Panc1 (cell line): ENCODE results near the gene GTF2H4. TPM values are rescaled to one million over a fixed set of nuclear protein-coding genes. Genes with fewer than 3 reads are reported as not detected.

Source experiments
- ATAC-seq: fragments of 200-7000 bp; cut with Tn5 transposase; 2 replicates; pipeline ENCODE4 v1.9.1; 2020; ENCODE audit warnings: mild to moderate bottlenecking, moderate library complexity
- BruUV-seq: library from RNA; stranded (reverse); fragments of 400-500 nt; replicated peaks from 2 replicates; lab custom pipeline; 2021; lab: Mats Ljungman, UMichigan
- CTCF ChIA-PET: fragments of 300-600 bp; sonication (Branson Sonifier 250); formaldehyde crosslinking; loops from one replicate; lab custom pipeline; 2022; ENCODE audit warnings: antibody characterized with exemption; lab: Charles Lee
- POLR2A ChIA-PET: fragments of 300-600 bp; sonication (Branson Sonifier 250); formaldehyde crosslinking; loops from one replicate; lab custom pipeline; 2022; ENCODE audit warnings: antibody characterized with exemption; lab: Charles Lee
- DNase-seq: peaks from one replicate; pipeline ENCODE4 v3.0.0-alpha.2; 2010; ENCODE audit warnings: low read depth, low spot score
- H3K27ac ChIP-seq: 2 replicates; pipeline ENCODE4 v1.5.1; 2011; ENCODE audit warnings: mild to moderate bottlenecking, low read length, inconsistent platforms
- H3K27me3 ChIP-seq: fragments of 200-500 bp; sonication (Bioruptor generic); 2 replicates; pipeline ENCODE4 v1.6.0; 2014; ENCODE audit warnings: low read length, inconsistent platforms; ENCODE audit not compliant: control insufficient read depth, insufficient read depth
- H3K36me3 ChIP-seq: fragments of 200-500 bp; sonication (Bioruptor generic); 2 replicates; pipeline ENCODE4 v1.5.1; 2014; ENCODE audit warnings: inconsistent platforms, mild to moderate bottlenecking, low read length, moderate library complexity; ENCODE audit not compliant: control insufficient read depth, insufficient read depth
- H3K4me1 ChIP-seq: 2 replicates; pipeline ENCODE4 v1.5.1; 2011; ENCODE audit warnings: inconsistent platforms, mild to moderate bottlenecking, low read length, moderate library complexity; ENCODE audit not compliant: control insufficient read depth, insufficient read depth
- H3K4me3 ChIP-seq, 2 experiments: 2 replicates each; pipeline ENCODE4 v1.5.1; 2011 to 2012; ENCODE audit warnings: low read depth in 2 of 2, low read length in 2 of 2, mild to moderate bottlenecking in 2 of 2, inconsistent platforms in 1 of 2, moderate library complexity in 1 of 2
- H3K9me3 ChIP-seq: fragments of 200-500 bp; sonication (Bioruptor generic); 2 replicates; pipeline ENCODE4 v1.5.1; 2014; ENCODE audit warnings: low read depth, mild to moderate bottlenecking, inconsistent platforms, low read length, moderate library complexity; ENCODE audit not compliant: control insufficient read depth, insufficient read depth
- CTCF ChIP-seq: fragments of 450-650 bp; IDR thresholded peaks from 2 replicates; pipeline ENCODE4 v1.5.1; 2017; ENCODE audit warnings: mild to moderate bottlenecking
- POLR2AphosphoS5 ChIP-seq: IDR thresholded peaks from 2 replicates; pipeline ENCODE4 v1.6.1; 2012; ENCODE audit warnings: mild to moderate bottlenecking, low read depth, low read length, moderate library complexity
- REST ChIP-seq, 2 experiments: IDR thresholded peaks; 2 replicates each; pipeline ENCODE4 v1.6.1; 2011 to 2012; ENCODE audit warnings: low read depth in 2 of 2, control low read depth in 1 of 2, low read length in 1 of 2, mild to moderate bottlenecking in 1 of 2, moderate library complexity in 1 of 2; ENCODE audit not compliant: insufficient read depth in 1 of 2
- SIN3A ChIP-seq: IDR thresholded peaks from 2 replicates; pipeline ENCODE4 v1.6.1; 2012; ENCODE audit warnings: low read depth, mild to moderate bottlenecking, low read length, moderate library complexity, borderline replicate concordance; ENCODE audit not compliant: insufficient read depth
- TCF7L2 ChIP-seq: IDR thresholded peaks from 2 replicates; pipeline ENCODE4 v1.6.1; 2011; ENCODE audit warnings: mild to moderate bottlenecking, low read depth, low read length, inconsistent platforms
- in situ Hi-C: cut with HindIII; loops from 2 replicates; pipeline ENCODE4 v1.10.0; 2016; ENCODE audit warnings: low sequenced_read_pairs, low pct_unique_long_range_greater_than_20kb
- intact Hi-C: fragments of 100-400 bp; cut with micrococcal nuclease; formaldehyde crosslinking; loops from one replicate; pipeline ENCODE4 v1.10.0; 2022; ENCODE audit not compliant: unreplicated experiment
- total RNA-seq: library from RNA; stranded (reverse); gene quantifications from one replicate; pipeline ENCODE4 v1.2.1, GENCODE V29; 2021; ENCODE audit not compliant: unreplicated experiment

GTF2H4 gene
- total RNA-seq, 1 experiment from 2014 or later: 27.5 TPM

- Histone ChIP-seq H3K4me3 (peak within 1 kb of the TSS; percentile 66 to 89), H3K27ac (peak within 1 kb of the TSS; percentile 92), H3K9me3 (no peaks in the 10 kb centered on the region), H3K36me3 (no peaks in the 10 kb centered on the region), H3K4me1 (peaks cover 14% of the 10 kb centered on the region), H3K27me3 (no peaks in the 10 kb centered on the region)
- TF ChIP-seq TCF7L2 (no peak), POLR2AphosphoS5 (peak; percentile 90), SIN3A (peak; percentile 83; the same call in 1 of the 2 replicates), REST (IDR thresholded peaks at IDR 0.05; ENCODE audit: insufficient read depth in 1 of 2, low read depth in 2 of 2, low read length in 1 of 2) (peak in 1 of 2 experiments; percentile 55; a peak in 1 of 4 replicates), CTCF (peak; percentile 30; the same call in 1 of the 2 replicates)
- peak; percentile 64 for DNase-seq
- TSS peak; percentile 69 for BruUV-seq
- ChIA-PET CTCF (interaction anchor here (0.5 to 1.8 kb wide), 14 partner anchors 64 to 464 kb away, joined by 3 to 18 read pairs (median 6); partner anchors contain the start of gene TCF19), POLR2A (interaction anchor here (0.5 to 1.1 kb wide), 6 partner anchors 28 to 627 kb away, joined by 3 to 11 read pairs (median 6); no protein-coding TSS in a partner anchor)
- intact Hi-C loops (loop anchor here (2.0 kb wide), 1 partner anchor 157 kb away; no protein-coding TSS in a partner anchor), in situ Hi-C loops (no loop called here)
- ATAC-seq: peak; percentile 97
These were observed 6.3 kb downstream of the GTF2H4 start, which contains the start of gene VARS2 for GRCh38 chr6:30914076-30914853. Gene VARS2 (plus strand): TSS chr6:30914238. CDS start chr6:30914837, 599 bp downstream.

GRCh38 chr6:30914854-30915590 lies 7.0 kb downstream of the GTF2H4 start:
- no peaks in the 10 kb centered on the region; the same call in 1 of the 2 replicates for H3K36me3 ChIP-seq

More at GRCh38 chr6:30914854-30915590, 7.0 kb downstream of the GTF2H4 start:
- H3K9me3 ChIP-seq: no peaks in the 10 kb centered on the region
- CTCF ChIA-PET: interaction anchor here (1.1 to 1.6 kb wide), 4 partner anchors 154 to 172 kb away, joined by 3 to 15 read pairs (median 6); no protein-coding TSS in a partner anchor
- intact Hi-C loops: loop anchor here (2.0 kb wide), 1 partner anchor 156 kb away; no protein-coding TSS in a partner anchor
- peak overlapping the region; percentile 66 to 89 for H3K4me3 ChIP-seq
- H3K27me3 ChIP-seq: no peaks in the 10 kb centered on the region
- peak overlapping the region; percentile 92 for H3K27ac ChIP-seq
- TF ChIP-seq TCF7L2: no peak
- DNase-seq (no peak), ATAC-seq (0 out of 2 replicates have a peak, but pooled peaks have one; percentile 0)
- in situ Hi-C loops: no loop called here
- POLR2A ChIA-PET: interaction anchor here (0.6 kb wide), 1 partner anchor 29 kb away, joined by 3 read pairs; no protein-coding TSS in a partner anchor
- peaks cover 14% of the 10 kb centered on the region for H3K4me1 ChIP-seq
- no TSS peak for BruUV-seq
